Muscle of leg (tissue), 11 donors: Measurements from ENCODE around the gene PIGH. TPM values are rescaled to one million over a fixed set of nuclear protein-coding genes. Genes with fewer than 3 reads are reported as not detected.

Experiments
- DNase-seq: peaks from one replicate; pipeline ENCODE4 v3.0.0; 2013
- H3K27ac ChIP-seq: one replicate; pipeline ENCODE4 v1.5.1; 2013; ENCODE audit warnings: mild to moderate bottlenecking, low read length, control low read depth
- H3K27me3 ChIP-seq: one replicate; pipeline ENCODE4 v1.6.1; 2013; ENCODE audit warnings: low read length; ENCODE audit not compliant: control insufficient read depth, insufficient read depth
- H3K36me3 ChIP-seq: one replicate; pipeline ENCODE4 v1.6.1; 2013; ENCODE audit warnings: low read length; ENCODE audit not compliant: control insufficient read depth, insufficient read depth
- H3K4me1 ChIP-seq: one replicate; pipeline ENCODE4 v1.6.1; 2013; ENCODE audit warnings: low read length; ENCODE audit not compliant: control insufficient read depth, insufficient read depth
- H3K4me3 ChIP-seq: one replicate; pipeline ENCODE4 v1.5.1; 2013; ENCODE audit warnings: low read length, control low read depth
- H3K9me3 ChIP-seq: replicated peaks from 2 replicates; pipeline ENCODE4 v1.6.1; 2013; ENCODE audit warnings: low read depth, low read length; ENCODE audit not compliant: control insufficient read depth
- WGBS: methylation state at CpG from one replicate; pipeline ENCODE4 v1.1.5; 2013; ENCODE audit warnings: missing lambda C conversion rate; ENCODE audit not compliant: insufficient coverage; 5-methylcytosine and 5-hydroxymethylcytosine counted together
- polyA plus RNA-seq, 8 donors: library from polyadenylated mRNA; unstranded; fragments of 120-200 nt; gene quantifications; one replicate each; pipeline versions ENCODE4 v1.2.1 to v1.2.3, GENCODE V29; 2013; ENCODE audit warnings: inconsistent platforms in 1 of 8, low replicate concordance in 1 of 8; ENCODE audit not compliant: insufficient read length in 8 of 8, insufficient read depth in 1 of 8
- total RNA-seq: library from RNA; stranded (reverse); fragments of 120-200 nt; gene quantifications from one replicate; pipeline ENCODE4 v1.2.4, GENCODE V29; 2013

PIGH gene
- total and polyA plus RNA-seq, 9 donors = 9.8 to 14.8 (median 12.9) TPM

DNA sequence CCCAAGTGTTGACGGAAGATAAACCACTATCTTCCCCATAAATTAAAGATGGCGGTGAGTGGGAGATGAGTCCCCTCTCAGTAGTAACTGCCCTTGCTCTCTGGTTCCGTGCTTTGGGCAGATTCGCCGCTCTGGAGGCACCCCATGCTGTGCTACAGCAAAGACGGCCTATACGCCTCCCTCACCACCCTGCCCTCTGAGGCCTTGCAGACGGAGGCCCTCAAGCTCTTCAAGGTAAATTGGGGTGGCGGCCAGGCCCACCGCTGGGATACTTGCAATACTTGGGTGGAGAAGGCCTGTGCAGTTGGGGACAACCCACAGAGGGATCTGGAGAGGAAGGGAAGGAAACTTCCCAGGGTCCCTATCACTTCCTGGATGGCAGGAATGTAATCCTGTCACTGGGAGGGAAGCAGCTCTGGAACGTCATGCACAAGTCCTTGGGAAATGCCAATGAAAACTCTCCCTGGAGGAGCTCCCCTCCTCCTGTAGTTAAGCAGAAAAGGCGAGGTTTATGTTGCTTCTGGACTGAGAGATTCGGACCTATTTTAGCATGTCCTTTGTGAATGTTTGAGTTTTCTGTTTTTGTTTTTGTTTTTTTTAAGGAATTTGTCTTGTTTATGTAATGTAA is 22.8 kb downstream of the PIGH start:
- DNase-seq = no peak
- no peaks in the 10 kb centered on the region for H3K36me3 ChIP-seq
- H3K27ac ChIP-seq = no peak overlapping the region
- no peak overlapping the region for H3K4me3 ChIP-seq
- no peaks in the 10 kb centered on the region for H3K27me3 ChIP-seq
- no peaks in the 10 kb centered on the region for H3K9me3 ChIP-seq
- no peaks in the 10 kb centered on the region for H3K4me1 ChIP-seq
- WGBS = no CpG with 5 or more reads among the region's 13 CpGs

DNA sequence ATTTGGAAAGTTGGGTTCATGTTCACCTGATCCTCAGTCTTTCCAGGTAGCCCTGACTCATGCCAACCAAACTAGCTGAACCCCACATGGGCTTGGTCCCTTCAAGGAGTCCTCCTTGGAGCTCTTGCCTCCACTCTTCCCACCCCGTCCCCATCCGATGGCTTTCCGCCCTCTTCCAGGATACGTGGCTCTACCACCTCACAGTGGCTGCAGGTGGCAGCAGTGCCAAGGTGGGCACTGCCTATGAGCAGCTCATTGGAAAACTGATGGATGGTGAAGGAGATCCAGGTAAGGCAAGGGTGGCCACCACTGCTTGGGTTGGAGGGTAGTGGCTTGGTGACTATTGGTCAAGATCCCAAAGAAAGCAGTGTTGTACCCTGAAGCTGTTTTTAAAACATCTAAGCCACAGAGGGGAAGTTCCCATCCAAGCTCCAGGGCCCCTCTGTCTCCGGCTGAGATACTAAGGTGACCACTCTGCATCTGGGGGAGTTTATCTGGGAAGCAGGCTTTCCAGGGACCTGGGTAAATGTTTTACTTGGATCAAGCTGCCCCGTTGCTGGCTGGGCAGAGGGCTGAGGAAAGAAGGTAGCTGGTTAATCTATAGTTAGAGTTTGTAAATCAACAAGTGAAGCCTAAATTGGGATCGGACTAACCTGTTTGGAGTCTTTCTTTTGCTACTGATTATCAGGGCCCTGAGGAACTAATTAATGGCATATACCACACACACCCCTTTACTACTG is 23.7 kb downstream of the PIGH start:
- no peaks in the 10 kb centered on the region for H3K27me3 ChIP-seq
- H3K27ac ChIP-seq = no peak overlapping the region
- no peak for DNase-seq
- H3K4me1 ChIP-seq = no peaks in the 10 kb centered on the region
- H3K4me3 ChIP-seq = no peak overlapping the region
- H3K9me3 ChIP-seq = no peaks in the 10 kb centered on the region
- WGBS = 78% methylated on average over 4 of the region's 7 CpGs
- H3K36me3 ChIP-seq = no peaks in the 10 kb centered on the region

DNA sequence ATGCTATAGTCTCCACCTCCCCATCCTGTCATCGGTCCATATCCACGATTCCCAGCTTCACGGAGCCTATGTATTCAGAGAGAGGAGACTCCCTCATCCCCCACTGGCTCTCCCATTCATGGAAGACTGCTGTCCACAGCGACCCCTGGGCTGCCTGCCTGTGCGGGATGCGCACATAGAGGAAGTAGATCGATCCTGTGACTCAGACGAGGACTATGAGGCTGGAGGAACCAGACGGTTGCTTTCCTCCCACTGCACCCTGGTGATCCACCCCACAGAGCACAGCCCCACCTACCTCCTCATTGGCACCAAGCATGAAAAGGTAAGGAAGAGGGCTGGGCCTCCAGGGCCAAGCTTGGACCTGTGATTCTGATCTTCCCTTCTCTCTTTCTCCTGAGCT is 24.4 kb downstream of the PIGH start:
- no peak for DNase-seq
- H3K4me3 ChIP-seq = no peak overlapping the region
- H3K9me3 ChIP-seq = no peaks in the 10 kb centered on the region
- no peaks in the 10 kb centered on the region for H3K4me1 ChIP-seq
- WGBS = 85% methylated on average over 9 of the region's 9 CpGs
- no peaks in the 10 kb centered on the region for H3K36me3 ChIP-seq
- no peak overlapping the region for H3K27ac ChIP-seq
- no peaks in the 10 kb centered on the region for H3K27me3 ChIP-seq

DNA sequence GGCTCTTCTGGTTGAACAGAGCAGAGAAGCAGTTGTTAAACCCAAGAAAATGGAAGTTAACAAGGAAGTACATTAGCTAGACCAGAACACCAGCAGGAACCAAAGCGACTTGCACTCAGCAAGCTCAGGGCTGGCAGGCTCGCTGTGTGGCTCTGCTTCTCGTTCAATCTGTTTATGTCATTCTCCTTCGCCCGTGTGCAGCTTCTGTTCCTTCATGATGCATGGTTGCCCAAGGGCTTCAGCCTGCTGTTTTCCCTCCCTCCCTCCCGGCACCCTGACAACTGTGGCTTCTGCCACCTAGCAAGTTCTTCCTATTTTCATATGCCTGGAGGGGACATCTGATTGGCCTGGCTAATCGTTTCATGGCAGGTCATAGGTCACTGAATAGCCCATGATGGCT is 25.3 kb downstream of the PIGH start:
- 84% methylated on average over 6 of the region's 7 CpGs for WGBS
- no peak for DNase-seq

DNA sequence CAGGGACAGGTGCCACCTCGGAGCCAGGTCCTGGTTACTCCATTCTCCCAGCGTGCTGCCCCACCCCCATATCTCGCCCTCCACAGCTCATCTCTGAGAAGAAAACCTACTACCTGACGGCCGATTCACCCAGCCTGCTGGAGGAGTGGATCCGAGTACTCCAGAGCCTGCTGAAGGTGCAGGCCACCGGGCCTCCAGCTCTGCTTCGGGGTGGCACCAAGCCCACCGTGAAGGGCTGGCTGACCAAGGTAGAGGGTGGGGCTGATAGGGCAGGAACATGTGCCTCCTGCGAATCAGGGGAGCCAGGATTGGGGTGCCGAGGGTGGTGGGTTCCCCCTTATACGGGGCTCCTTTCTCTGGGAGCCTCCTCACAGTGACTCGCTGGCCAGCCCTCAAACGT is 25.9 kb downstream of the PIGH start:
- no peaks in the 10 kb centered on the region for H3K4me1 ChIP-seq
- DNase-seq = no peak
- 83% methylated on average over 7 of the region's 14 CpGs for WGBS
- H3K4me3 ChIP-seq = no peak overlapping the region
- no peaks in the 10 kb centered on the region for H3K9me3 ChIP-seq
- H3K36me3 ChIP-seq = no peaks in the 10 kb centered on the region
- H3K27ac ChIP-seq = no peak overlapping the region
- H3K27me3 ChIP-seq = no peaks in the 10 kb centered on the region

More for the DNA sequence above, 25.3 kb downstream of the PIGH start:
- Histone ChIP-seq H3K4me1 (no peaks in the 10 kb centered on the region), H3K36me3 (no peaks in the 10 kb centered on the region), H3K4me3 (no peak overlapping the region), H3K27me3 (no peaks in the 10 kb centered on the region), H3K9me3 (no peaks in the 10 kb centered on the region), H3K27ac (no peak overlapping the region)

DNA sequence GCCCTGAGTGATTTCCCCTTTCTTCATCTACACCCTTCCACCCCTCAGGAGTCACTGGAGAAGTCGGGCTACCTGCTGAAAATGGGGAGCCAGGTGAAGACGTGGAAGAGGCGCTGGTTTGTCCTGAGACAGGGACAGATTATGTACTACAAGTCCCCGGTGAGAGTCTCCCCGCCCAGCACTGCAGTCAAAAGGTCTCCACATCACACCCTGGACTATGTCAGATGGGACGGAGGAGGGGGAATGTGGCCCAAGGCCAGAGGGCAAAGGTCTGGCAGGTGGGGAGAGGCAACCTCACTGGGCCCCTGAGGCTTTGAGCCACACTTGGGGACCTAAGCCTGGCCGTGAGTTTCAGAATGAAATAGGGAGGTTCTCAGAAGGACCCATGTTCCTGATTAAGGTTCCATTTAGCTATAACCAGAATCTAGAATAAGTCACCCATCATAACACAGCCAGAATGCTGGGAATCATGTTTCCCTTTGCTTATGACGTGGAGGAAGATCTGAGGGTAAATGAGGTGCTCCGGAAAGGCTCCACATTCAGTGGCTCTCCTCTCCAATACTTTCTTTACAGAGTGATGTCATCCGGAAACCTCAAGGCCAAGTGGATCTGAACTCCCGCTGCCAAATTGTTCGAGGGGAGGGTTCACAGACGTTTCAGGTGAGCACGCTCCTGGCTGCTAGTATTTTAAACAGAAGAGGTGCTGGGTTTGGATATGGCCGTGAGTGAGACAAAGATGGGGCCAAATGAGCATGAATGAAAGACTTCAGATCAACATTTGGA is 26.6 kb downstream of the PIGH start:
- no peaks in the 10 kb centered on the region for H3K27me3 ChIP-seq
- DNase-seq = no peak
- H3K27ac ChIP-seq = no peak overlapping the region
- H3K4me1 ChIP-seq = no peaks in the 10 kb centered on the region
- H3K36me3 ChIP-seq = no peaks in the 10 kb centered on the region
- WGBS = 78% methylated on average over 8 of the region's 15 CpGs
- H3K4me3 ChIP-seq = no peak overlapping the region
- H3K9me3 ChIP-seq = no peaks in the 10 kb centered on the region

DNA sequence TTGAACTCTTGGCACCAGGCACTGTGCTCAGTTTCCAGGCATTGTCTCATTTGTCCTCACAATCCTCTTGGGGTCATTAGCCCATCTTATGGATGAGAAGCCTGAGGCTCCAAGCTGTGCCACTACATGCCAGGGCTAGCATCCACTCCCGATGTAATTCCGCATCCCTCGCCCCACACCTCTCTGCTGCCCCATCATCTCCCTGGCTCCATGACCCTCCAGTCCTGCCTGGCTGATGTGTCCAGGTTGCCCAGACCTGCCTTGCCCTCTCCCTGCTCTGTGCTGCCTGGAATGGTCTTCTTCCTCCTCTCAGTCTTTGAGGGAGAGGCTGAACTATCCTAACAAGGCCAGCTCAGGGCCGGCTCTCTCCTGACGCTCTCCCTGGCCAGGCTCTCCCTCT is 27.5 kb downstream of the PIGH start:
- Histone ChIP-seq H3K27me3 (no peaks in the 10 kb centered on the region), H3K36me3 (no peaks in the 10 kb centered on the region), H3K4me3 (no peak overlapping the region), H3K27ac (no peak overlapping the region), H3K9me3 (no peaks in the 10 kb centered on the region), H3K4me1 (no peaks in the 10 kb centered on the region)
- no peak for DNase-seq
- 89% methylated on average over 3 of the region's 5 CpGs for WGBS

DNA sequence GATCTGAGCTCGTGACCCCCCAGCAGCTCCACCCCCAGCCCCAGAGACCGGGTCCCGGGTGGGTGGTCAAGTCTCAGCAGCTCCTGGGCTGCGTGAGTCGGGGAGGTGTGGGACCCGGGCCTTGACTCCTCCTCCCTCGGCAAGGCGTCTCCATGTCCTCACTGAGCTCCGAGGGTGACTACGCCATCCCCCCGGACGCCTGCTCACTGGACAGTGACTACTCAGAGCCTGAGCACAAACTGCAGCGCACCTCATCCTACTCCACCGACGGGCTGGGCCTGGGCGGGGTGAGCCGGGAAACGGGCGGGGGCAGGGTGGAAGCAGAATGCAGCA is 28.1 kb downstream of the PIGH start:
- 85% methylated on average over 13 of the region's 19 CpGs for WGBS
- H3K4me3 ChIP-seq = no peak overlapping the region
- H3K27ac ChIP-seq = no peak overlapping the region
- peaks cover 1% of the 10 kb centered on the region for H3K4me1 ChIP-seq
- H3K36me3 ChIP-seq = no peaks in the 10 kb centered on the region
- no peaks in the 10 kb centered on the region for H3K9me3 ChIP-seq
- DNase-seq = no peak
- no peaks in the 10 kb centered on the region for H3K27me3 ChIP-seq

DNA sequence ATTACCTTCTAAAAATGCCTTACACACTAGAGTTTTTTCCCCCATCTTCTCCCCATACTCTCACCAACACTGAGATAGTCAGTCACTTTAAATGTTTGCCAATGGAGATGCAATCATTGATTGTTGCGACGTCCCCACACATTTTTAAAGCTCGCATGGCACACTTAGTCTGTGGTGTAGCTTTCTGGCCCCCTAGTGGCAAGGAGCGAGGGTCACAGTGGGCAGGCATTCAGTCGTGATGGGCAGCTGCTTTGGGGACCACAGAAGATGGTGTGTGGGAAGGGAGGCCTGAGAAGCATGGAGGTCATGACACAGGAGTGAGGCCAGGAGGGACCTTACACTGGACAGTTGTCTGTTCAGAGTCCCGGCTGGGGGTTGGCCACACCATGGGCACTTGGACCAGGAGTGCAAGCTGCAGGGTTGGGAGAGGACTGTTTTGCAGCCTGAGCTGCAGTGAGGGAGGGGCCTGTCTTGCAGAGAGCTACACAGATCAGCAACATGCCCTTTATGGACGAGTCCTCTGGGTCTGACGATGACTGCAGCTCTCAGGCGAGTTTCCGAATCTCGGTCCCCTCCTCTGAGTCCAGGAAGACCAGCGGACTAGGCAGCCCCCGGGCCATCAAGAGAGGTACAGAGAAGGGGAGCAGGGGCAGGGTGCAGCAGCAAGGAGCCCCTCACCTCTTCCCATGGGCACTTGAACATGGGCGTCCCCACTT is 28.6 kb downstream of the PIGH start:
- Histone ChIP-seq H3K4me3 (no peak overlapping the region), H3K4me1 (peaks cover 5% of the 10 kb centered on the region), H3K9me3 (no peaks in the 10 kb centered on the region), H3K27ac (no peak overlapping the region), H3K27me3 (no peaks in the 10 kb centered on the region), H3K36me3 (no peaks in the 10 kb centered on the region)
- 58% methylated on average over 10 of the region's 14 CpGs for WGBS
- DNase-seq = peak; percentile 63

DNA sequence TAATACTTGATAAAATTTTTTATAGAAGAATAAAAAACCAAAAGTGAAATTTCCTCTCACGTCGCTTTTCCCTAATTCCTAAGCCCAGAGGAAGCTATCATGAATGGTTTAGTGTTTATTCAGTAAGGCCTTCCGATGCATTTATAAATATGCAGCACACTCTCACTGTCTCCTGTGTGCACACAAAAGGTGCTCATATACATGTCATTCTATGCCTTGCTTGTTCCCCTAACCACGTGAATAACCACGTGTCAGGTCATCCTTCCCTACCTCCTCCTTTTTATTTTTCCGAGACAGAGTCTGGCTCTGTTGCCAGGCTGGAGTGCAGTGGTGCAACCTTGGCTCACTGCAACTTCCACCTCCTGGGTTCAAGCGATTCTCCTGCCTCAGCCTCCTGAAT is 29.6 kb downstream of the PIGH start:
- Histone ChIP-seq H3K27ac (no peak overlapping the region), H3K9me3 (no peaks in the 10 kb centered on the region), H3K4me3 (no peak overlapping the region), H3K27me3 (no peaks in the 10 kb centered on the region), H3K4me1 (peaks cover 9% of the 10 kb centered on the region), H3K36me3 (no peaks in the 10 kb centered on the region)
- no peak for DNase-seq
- WGBS = 78% methylated on average over 4 of the region's 7 CpGs
